Stimulated activated CD4-positive, alpha-beta T cell treated with anti-CD3 and anti-CD28 coated beads, Interleukin-1b, Interleukin-23, amount 100 ng/mL, for 1 hour (primary cell): ENCODE data around the gene SMYD1.

ENCODE experiments used
- DNase-seq, 2 donors: peaks; one replicate each; pipeline ENCODE4 v3.0.0-alpha.2; 2020; ENCODE audit warnings: low read depth in 2 of 2

SMYD1 gene

GRCh38 chr2:88087073-88087472, 19.4 kb downstream of the SMYD1 start:
- no peak for DNase-seq

- DNase-seq, result no peak
These were observed 20.1 kb downstream of the SMYD1 start for GRCh38 chr2:88087763-88088162.

DNA sequence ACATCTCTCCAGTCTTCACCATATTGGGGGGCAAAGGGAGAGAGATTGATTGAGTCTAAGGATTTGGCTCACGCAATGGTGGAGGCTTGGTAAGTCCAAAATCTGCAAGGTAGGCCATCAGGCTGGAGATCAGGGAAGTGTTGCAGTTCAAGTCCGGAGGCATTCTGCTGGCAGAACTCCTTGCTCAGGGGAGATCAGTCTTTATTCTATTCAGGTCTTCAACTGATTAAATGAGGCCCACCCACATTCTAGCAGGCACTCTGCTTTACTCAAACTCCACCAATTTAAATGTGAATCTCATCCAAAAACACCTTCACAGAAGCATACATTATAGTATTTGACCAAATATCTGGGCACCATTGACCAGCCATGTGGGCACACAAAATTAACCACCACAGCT, 21.4 kb downstream of the SMYD1 start:
- no peak for DNase-seq

DNA sequence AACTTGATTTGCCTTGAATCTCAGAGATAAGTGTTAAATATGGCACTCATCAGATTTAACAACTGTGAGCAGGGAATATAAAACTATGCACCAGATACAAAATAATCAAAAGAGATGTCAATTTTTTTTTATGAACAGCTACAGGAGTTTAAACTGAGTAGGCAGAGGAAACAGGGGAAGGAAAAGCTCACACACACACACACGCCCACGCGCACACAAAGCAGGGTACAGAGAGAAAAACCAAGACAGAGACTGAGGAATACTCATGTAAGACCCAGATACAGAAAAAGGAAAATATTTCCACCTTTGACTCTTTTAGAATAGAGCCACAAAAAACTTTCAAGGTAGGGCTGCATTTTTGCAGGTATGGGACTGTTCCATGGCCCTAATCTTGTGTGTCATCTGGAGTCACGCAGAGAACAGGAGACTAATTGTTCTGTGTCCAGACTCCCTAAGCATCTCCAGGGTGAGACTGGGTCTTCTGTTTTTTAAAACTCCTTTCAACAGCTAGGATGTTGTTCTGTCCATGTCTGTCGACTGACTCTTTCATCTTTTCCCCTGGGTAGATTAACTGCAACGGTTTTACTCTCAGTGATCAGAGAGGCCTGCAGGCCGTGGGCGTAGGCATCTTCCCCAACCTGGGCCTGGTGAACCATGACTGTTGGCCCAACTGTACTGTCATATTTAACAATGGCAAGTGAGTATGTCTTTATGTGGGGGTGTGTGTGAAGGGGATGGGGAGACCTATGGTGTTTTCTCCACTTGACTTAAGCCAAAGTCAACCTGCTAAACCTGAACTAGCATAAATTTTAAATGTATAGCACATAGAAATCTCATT, 23.0 kb downstream of the SMYD1 start:
- DNase-seq, result peak in 1 of 2 donors; percentile 18

GRCh38 chr2:88091943-88092342, 24.3 kb downstream of the SMYD1 start:
- no peak for DNase-seq

DNA sequence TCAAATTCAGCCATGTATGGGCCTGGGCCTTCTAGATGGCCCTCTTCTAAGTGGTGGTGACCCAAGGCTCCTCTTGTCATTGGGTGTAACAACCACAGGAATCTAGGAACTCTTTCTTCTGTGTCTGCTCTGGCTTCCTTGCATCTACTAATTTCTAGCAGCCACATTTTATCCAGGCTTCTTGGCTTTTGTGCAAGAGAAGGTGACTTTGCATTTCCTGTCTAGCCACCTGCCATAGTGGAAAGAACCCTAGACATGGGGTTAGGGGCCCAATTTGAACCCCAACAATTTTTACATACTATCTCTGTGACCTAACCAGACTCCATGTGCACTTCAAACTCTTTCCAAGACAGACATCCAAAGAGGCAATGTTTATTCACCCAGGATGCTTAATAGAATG, 25.1 kb downstream of the SMYD1 start:
- no peak for DNase-seq

GRCh38 chr2:88095022-88095421, 27.4 kb downstream of the SMYD1 start:
- DNase-seq, result no peak

DNA sequence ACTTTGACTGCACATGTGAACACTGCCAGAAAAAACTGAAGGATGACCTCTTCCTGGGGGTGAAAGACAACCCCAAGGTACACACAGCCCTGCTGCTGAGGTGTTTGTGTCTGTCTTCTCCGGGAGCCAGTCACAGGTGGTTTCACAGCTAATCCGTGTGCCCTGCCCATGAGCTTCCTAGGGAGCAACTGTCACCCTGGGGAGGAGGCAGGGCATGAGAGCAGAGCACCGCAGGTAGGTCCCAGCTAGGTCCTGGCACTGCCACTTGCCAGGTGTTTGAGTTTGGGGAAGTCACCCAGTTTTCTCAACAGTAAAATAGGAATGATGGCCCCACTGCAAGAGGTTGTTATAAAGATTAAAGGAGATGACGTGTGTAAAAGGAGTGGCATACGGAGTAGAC, 29.1 kb downstream of the SMYD1 start:
- DNase-seq, result no peak

DNA sequence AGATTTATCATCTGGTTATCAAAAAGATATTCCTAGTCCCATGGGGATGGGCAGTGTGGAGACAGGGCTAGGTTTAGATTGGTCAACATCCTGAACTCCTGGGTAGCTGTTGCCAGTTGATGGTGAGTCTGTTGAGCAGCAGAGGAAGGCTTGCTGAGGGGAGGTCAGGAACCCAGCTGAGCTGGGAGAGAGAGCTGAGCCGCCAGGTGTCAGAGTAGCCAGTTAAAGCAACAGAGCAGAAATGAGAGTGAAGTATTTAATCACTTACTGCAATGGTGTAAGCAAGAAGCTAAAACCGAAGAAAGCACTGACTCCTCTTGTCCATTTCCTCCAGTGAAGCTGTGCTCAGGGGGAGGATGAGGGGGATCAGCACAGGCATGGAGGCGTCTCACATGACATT, 29.6 kb downstream of the SMYD1 start:
- no peak for DNase-seq

DNA sequence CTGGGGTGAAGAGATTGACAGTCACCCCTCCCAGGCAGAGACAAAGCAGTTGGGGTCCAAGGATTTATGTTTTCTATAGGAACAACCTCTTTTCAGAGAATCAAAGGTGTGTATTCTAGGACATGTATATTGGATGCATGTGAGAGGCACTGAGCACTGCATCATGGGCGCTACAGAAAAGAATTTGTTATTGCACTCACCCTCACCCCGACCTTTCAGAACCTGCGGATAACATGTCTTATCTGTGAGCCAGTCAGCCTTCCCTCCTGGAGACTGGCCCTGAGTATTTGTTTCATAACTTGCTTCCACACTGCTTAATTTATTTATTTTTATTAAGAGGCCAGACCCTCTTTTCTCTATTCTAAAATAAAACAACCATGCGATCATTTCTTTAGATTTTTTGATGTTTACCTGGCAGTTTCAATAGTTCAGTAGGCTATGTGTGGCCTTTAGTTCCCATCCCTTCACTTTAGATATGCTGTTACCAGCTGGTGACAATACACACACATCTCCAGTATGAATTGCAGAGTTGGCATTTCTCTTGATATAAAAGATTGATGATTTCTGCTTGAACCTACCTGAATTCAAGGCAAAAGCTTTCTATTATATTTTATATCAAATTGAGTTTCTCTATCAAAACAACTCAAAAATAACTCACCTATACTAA, 30.4 kb downstream of the SMYD1 start:
- DNase-seq, result no peak

GRCh38 chr2:88098558-88098900, 30.9 kb downstream of the SMYD1 start:
- DNase-seq, result no peak

- no peak for DNase-seq
These were observed 32.3 kb downstream of the SMYD1 start for GRCh38 chr2:88099798-88100488.

DNA sequence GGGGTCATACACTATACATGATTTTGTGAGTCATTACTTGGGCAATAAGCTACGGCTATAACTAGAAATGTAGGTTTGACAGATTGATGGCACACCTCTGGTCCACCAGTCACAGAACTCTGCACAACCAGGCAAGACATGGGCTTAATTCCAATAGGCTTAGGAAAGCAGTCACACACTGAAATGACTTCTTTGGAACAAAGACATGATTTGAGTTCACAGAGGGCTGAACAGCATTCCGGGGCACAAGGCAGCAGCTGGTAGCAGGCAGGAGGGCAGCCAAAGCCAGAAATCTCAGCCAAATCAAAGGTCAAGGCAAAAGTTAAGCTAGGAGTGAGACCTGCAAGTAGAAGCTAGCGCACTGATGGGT, 32.8 kb downstream of the SMYD1 start:
- DNase-seq, result no peak

DNA sequence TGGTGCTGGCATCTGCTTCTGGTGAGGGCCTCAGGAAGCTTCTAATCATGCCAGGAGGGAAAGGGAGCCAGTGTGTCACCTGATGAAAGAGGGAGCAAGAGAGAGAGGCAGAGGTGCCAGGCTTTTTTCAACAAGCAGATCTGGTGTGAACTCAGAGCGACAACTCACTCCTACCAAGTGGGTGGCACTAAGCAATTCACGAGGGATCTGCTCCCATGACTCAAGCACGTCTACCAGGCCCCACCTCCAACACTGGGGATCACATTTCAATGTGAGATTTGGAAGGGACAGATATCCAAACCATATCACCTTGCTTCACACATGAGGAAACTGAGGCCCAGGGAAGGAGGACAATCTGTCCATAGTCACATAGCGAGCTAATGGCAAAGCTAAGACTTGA, 41.2 kb downstream of the SMYD1 start:
- DNase-seq, result no peak

GRCh38 chr2:88110830-88111229, 43.2 kb downstream of the SMYD1 start:
- DNase-seq, result no peak

DNA sequence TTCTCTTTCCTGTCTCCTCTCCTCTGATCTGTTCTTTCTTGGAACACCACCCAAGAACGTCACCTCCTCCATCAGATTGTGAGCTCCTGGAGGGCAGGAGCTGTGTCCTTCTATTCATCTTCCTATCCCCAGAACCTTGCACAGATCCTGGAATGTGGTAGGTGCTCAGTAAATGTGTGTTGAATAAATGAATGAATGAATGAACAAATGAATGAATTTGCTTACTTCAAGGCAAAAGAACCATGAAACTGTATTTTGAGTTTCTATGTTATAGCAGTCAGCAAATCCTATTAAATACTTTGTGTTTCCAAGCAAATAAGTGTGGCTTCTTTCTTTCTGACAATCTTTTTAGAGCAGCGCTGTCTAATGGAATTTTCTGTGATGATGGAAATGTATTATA, 45.4 kb downstream of the SMYD1 start:
- no peak for DNase-seq

- DNase-seq, result no peak
These were observed 47.3 kb downstream of the SMYD1 start for GRCh38 chr2:88114889-88115288.

GRCh38 chr2:88115825-88116518, 48.3 kb downstream of the SMYD1 start:
- DNase-seq, result no peak

DNA sequence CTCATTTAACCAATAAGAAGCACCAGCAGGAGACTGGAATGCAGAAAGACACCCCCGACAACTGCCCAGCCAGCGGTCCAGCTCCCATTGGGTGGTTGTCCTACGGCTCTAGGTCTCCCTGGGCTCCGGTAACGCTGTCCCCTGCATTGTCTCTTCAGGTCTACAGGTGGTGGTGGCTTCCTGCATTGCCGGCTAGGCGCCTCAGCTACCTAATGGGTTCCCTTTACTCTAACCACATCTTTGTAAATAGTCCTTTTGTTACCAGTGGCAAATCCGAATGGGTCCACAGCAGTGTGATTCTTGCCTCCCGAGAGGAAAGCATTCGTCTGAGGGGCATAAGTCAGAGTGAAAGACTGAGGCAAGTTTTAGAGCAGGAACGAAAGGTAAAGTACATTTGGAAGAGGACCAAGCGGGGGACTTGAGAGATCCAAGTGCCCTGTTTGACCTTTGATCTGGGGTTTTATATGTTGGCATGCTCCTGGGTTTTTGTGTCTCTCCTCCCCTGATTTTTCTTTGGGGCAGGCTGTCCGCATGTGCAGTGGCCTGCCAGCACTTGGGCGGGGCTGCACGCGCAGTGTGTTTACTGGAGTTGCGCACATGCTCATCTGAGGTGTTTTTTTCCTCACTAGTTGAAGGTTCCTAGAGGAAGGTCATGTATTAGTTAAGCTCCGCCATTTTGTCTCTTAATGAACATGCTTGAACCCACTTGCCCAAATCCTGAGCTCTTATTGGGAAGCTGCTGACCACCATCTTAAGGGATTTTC, 49.2 kb downstream of the SMYD1 start:
- DNase-seq, result no peak

DNA sequence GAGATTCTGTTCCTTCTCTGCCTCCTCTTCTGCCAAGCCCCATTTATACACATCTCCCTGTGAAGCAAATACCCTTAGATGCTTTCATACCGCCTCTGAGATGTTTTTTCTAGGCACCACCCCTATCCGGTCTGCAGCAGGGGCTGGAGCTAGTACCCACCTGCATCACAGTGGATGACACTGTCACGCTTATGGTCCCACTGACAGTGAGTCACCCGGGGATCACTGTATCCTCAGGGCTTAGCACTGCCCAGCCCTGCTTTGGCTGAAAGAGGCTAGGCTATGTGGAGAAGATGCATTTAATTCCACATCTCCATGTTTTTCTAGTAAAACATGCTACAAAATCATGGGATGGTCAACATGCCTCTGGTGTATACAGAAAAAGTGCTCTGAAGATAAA, 50.3 kb downstream of the SMYD1 start:
- DNase-seq, result no peak

DNA sequence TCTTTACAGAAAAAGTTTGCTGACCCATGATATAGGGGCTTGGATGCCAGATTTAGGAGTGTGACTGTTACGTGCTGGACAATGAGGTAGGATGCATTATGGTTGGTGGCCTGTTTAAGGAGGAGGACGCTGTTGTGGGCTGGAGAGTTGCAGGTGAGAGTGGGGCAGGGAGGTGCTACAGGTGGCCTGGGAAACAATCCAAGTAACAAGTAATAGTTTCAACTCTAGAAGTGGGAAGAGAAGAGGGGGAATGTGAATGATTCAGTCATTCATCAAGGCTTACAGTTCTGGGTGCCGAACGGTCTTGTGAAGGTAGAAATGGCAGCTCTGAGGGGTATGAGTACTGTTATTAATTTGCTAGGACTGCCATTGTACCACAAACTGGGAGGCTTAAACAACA, 54.1 kb downstream of the SMYD1 start:
- no peak for DNase-seq
